Measurements from ENCODE around the gene MDH2.
"Not testable (repeated sequence)": the region's sequence is repeated elsewhere in the genome, so short reads cannot be mapped to it uniquely, and the experiment has no call there.

The MDH2 gene

GRCh38 chr7:76047811-76048667, at the start of gene MDH2, which contains the start of gene STYXL1:
Gene MDH2, plus strand, starts transcription at chr7:76048106. Its CDS starts 55 bp downstream, at chr7:76048161.
Gene STYXL1, minus strand, starts transcription at chr7:76048000. Its CDS starts 17,477 bp downstream, at chr7:76030523.
- peak; percentile 94 for DNase-seq (ENCODE audit: low read depth)

GRCh38 chr7:76000566-76000965, 47.3 kb upstream of the MDH2 start:
- no peak for DNase-seq (ENCODE audit: low read depth)

- DNase-seq (ENCODE audit: low read depth): no peak
Observed at GRCh38 chr7:76002139-76002538, 45.8 kb upstream of the MDH2 start.

- no peak for DNase-seq (ENCODE audit: low read depth)
Observed at GRCh38 chr7:76002822-76003221, 45.1 kb upstream of the MDH2 start.

- DNase-seq (ENCODE audit: low read depth): no peak
Observed at GRCh38 chr7:76003351-76003750, 44.6 kb upstream of the MDH2 start.

- not testable (repeated sequence) for DNase-seq (ENCODE audit: low read depth)
Observed at GRCh38 chr7:76005004-76005403, 42.9 kb upstream of the MDH2 start.

GRCh38 chr7:76008156-76008687, 39.7 kb upstream of the MDH2 start:
- DNase-seq (ENCODE audit: low read depth): no peak

- DNase-seq (ENCODE audit: low read depth): no peak
Observed at GRCh38 chr7:76009672-76010600, 38.0 kb upstream of the MDH2 start.

- peak; percentile 27 for DNase-seq (ENCODE audit: low read depth)
Observed at GRCh38 chr7:76011442-76011861, 36.5 kb upstream of the MDH2 start.

- no peak for DNase-seq (ENCODE audit: low read depth)
Observed at GRCh38 chr7:76016191-76016947, 31.5 kb upstream of the MDH2 start.

GRCh38 chr7:76018520-76018919, 29.4 kb upstream of the MDH2 start:
- DNase-seq (ENCODE audit: low read depth): not testable (repeated sequence)

- peak; percentile 28 for DNase-seq (ENCODE audit: low read depth)
Observed at GRCh38 chr7:76020031-76020714, 27.7 kb upstream of the MDH2 start.

GRCh38 chr7:76022026-76022780, 25.7 kb upstream of the MDH2 start:
- no peak for DNase-seq (ENCODE audit: low read depth)

- DNase-seq (ENCODE audit: low read depth): no peak
Observed at GRCh38 chr7:76023002-76023401, 24.9 kb upstream of the MDH2 start.

- DNase-seq (ENCODE audit: low read depth): not testable (repeated sequence)
Observed at GRCh38 chr7:76029682-76030081, 18.2 kb upstream of the MDH2 start.

GRCh38 chr7:76031964-76032363, 15.9 kb upstream of the MDH2 start:
- DNase-seq (ENCODE audit: low read depth): no peak

- DNase-seq (ENCODE audit: low read depth): peak; percentile 64
Observed at GRCh38 chr7:76037310-76037709, 10.6 kb upstream of the MDH2 start.

- DNase-seq (ENCODE audit: low read depth): no peak
Observed at GRCh38 chr7:76040126-76040525, 7.8 kb upstream of the MDH2 start.

GRCh38 chr7:76044375-76044865, 3.5 kb upstream of the MDH2 start:
- DNase-seq (ENCODE audit: low read depth): no peak

- DNase-seq (ENCODE audit: low read depth): no peak
Observed at GRCh38 chr7:76047305-76047810, 548 bp upstream of the MDH2 start.
